Lower lobe of right lung (tissue), 2 donors: Measurements from ENCODE around the gene KL. TPM values are rescaled to one million over a fixed set of nuclear protein-coding genes. Genes with fewer than 3 reads are reported as not detected.
A peak's percentile ranks its signal among the peaks of the same experiment; 100 is the strongest.

ENCODE experiments used
- ATAC-seq, 2 donors: fragments of 200-7000 bp; cut with Tn5 transposase; one replicate each; pipeline ENCODE4 v1.9.1; 2020 to 2022; ENCODE audit warnings: mild to moderate bottlenecking in 2 of 2, moderate library complexity in 2 of 2
- DNase-seq: peaks from one replicate; pipeline ENCODE4 v3.0.0-alpha.2; 2020
- H3K27ac ChIP-seq: fragments of 200-600 bp; one replicate; pipeline ENCODE4 v1.8.0; 2022
- H3K27me3 ChIP-seq: fragments of 200-600 bp; one replicate; pipeline ENCODE4 v1.8.0; 2022; ENCODE audit warnings: low read depth
- H3K36me3 ChIP-seq: fragments of 200-600 bp; one replicate; pipeline ENCODE4 v1.8.0; 2022; ENCODE audit warnings: mild to moderate bottlenecking
- H3K4me1 ChIP-seq: fragments of 200-600 bp; one replicate; pipeline ENCODE4 v1.8.0; 2022
- H3K4me3 ChIP-seq: fragments of 200-600 bp; one replicate; pipeline ENCODE4 v1.8.0; 2022; ENCODE audit warnings: mild to moderate bottlenecking
- H3K9me3 ChIP-seq: fragments of 200-600 bp; one replicate; pipeline ENCODE4 v1.8.0; 2022
- CTCF ChIP-seq: fragments of 200-600 bp; IDR thresholded peaks from one replicate; pipeline ENCODE4 v1.8.0; 2022; ENCODE audit warnings: antibody characterized with exemption, mild to moderate bottlenecking
- intact Hi-C: fragments of 100-400 bp; cut with DNase I; formaldehyde crosslinking; loops from one replicate; pipeline ENCODE4 v1.11.0; 2022
- total RNA-seq: library from RNA; stranded (reverse); fragmentation: NEBNext Ultra II Directional; extraction: Animal tissue kit (Norgen Biotek cat#: 25700); gene quantifications from one replicate; pipeline ENCODE4 v1.2.1, GENCODE V29; 2021
- donor health status: DM: no; HTN: yes; CAD: no; lungs with severe emphysema.

KL gene
- total RNA-seq, 1 donor from 2014 or later: 14.7 TPM

GRCh38 chr13:33008946-33009722 is 7.1 kb upstream of the KL start:
- no peaks in the 10 kb centered on the region for H3K36me3 ChIP-seq
- H3K4me3 ChIP-seq: no peak overlapping the region
- TF ChIP-seq CTCF: no peak
- H3K27me3 ChIP-seq: no peaks in the 10 kb centered on the region
- H3K27ac ChIP-seq: no peak overlapping the region
- intact Hi-C loops: no loop called here
- H3K4me1 ChIP-seq: peaks cover 9% of the 10 kb centered on the region
- DNase-seq (no peak), ATAC-seq (no peak)
- peaks cover 14% of the 10 kb centered on the region for H3K9me3 ChIP-seq

GRCh38 chr13:33011828-33012470 is 4.3 kb upstream of the KL start:
- Histone ChIP-seq H3K27ac (no peak overlapping the region), H3K4me1 (peaks cover 16% of the 10 kb centered on the region), H3K36me3 (no peaks in the 10 kb centered on the region), H3K4me3 (no peak overlapping the region), H3K27me3 (peaks cover 17% of the 10 kb centered on the region), H3K9me3 (peaks cover 14% of the 10 kb centered on the region)
- no peak for TF ChIP-seq CTCF
- DNase-seq (no peak), ATAC-seq (no peak)
- intact Hi-C loops: no loop called here

- H3K9me3 ChIP-seq: no peaks in the 10 kb centered on the region
- no peaks in the 10 kb centered on the region for H3K36me3 ChIP-seq
- no peak for TF ChIP-seq CTCF
- H3K4me3 ChIP-seq: no peak overlapping the region
- H3K27ac ChIP-seq: peak overlapping the region; percentile 90
- peaks cover 19% of the 10 kb centered on the region for H3K27me3 ChIP-seq
- ATAC-seq: no peak
- H3K4me1 ChIP-seq: peaks cover 18% of the 10 kb centered on the region
- no peak for DNase-seq
- intact Hi-C loops: no loop called here
Observed at GRCh38 chr13:33014291-33014690, 1.9 kb upstream of the KL start.

GRCh38 chr13:33015241-33015668 is 968 bp upstream of the KL start:
- Histone ChIP-seq H3K36me3 (no peaks in the 10 kb centered on the region), H3K27me3 (peaks cover 19% of the 10 kb centered on the region), H3K27ac (peak overlapping the region; percentile 90), H3K4me3 (peak overlapping the region; percentile 57), H3K4me1 (peaks cover 18% of the 10 kb centered on the region), H3K9me3 (no peaks in the 10 kb centered on the region)
- intact Hi-C loops: no loop called here
- no peak for DNase-seq
- no peak for ATAC-seq
- no peak for TF ChIP-seq CTCF

DNA sequence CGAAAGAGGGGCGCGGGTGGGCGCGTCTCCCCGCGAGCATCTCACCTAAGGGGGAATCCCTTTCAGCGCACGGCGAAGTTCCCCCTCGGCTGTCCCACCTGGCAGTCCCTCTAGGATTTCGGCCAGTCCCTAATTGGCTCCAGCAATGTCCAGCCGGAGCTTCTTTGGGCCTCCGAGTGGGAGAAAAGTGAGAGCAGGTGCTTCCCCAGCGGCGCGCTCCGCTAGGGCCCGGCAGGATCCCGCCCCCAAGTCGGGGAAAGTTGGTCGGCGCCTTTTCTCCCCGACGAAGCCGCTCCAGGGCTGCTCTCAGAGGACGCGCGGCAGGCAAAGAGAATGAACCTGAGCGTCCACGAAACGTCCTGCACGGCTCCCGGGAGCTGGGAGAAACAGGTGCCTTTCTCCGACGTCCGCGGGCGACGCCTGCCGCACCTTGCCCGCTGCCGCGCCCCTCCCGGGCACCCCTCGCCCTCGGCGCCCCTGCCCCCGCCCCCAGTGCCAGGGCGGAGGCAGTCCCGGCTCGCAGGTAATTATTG is 366 bp upstream of the KL start:
- no peaks in the 10 kb centered on the region for H3K9me3 ChIP-seq
- peak overlapping the region; percentile 90 for H3K27ac ChIP-seq
- peak overlapping the region; percentile 57 for H3K4me3 ChIP-seq
- peaks cover 19% of the 10 kb centered on the region for H3K27me3 ChIP-seq
- TF ChIP-seq CTCF: no peak
- peak; percentile 3 to 32 for ATAC-seq
- peak; percentile 51 for DNase-seq
- H3K4me1 ChIP-seq: peaks cover 18% of the 10 kb centered on the region
- H3K36me3 ChIP-seq: no peaks in the 10 kb centered on the region
- intact Hi-C loops: no loop called here
